Endothelial cell of umbilical vein (primary cell): Measurements from ENCODE around the gene USP2. TPM values are rescaled to one million over a fixed set of nuclear protein-coding genes. Genes with fewer than 3 reads are reported as not detected.

Experiments
- BruUV-seq: library from RNA; stranded (reverse); fragments of 400-500 nt; replicated peaks from 2 replicates; lab custom pipeline; 2021; lab: Mats Ljungman, UMichigan
- CTCF ChIA-PET: fragments of 300-600, 350-600 bp; sonication (Branson Sonifier 250); formaldehyde crosslinking; loops from one replicate; lab custom pipeline; 2021; ENCODE audit warnings: antibody characterized with exemption, inconsistent platforms; lab: Charles Lee
- POLR2A ChIA-PET: fragments of 300-600, 350-600 bp; sonication (Branson Sonifier 250); formaldehyde crosslinking; loops from one replicate; lab custom pipeline; 2021; ENCODE audit warnings: antibody characterized with exemption, inconsistent platforms; lab: Charles Lee
- DNase-seq: peaks from one replicate; pipeline ENCODE4 v3.0.0-alpha.2; 2011; ENCODE audit warnings: low read depth, low spot score
- FAIRE-seq: peaks from 2 replicates; lab custom pipeline; 2011; peaks lifted over from hg19 to GRCh38; lab: Jason Lieb, UNC
- H2AFZ ChIP-seq: 2 replicates; pipeline ENCODE4 v1.6.0; 2012; ENCODE audit warnings: low read depth, low read length, control low read depth, inconsistent platforms
- H3K27ac ChIP-seq: 2 replicates; pipeline ENCODE4 v1.5.1; 2011; ENCODE audit warnings: low read depth, mild to moderate bottlenecking, control low read depth, low read length, moderate library complexity; ENCODE audit not compliant: insufficient read depth
- H3K27me3 ChIP-seq, 2 experiments: 2 replicates each; pipeline versions ENCODE4 v1.6.0 to v1.6.1; 2011; ENCODE audit warnings: low read length in 2 of 2, mixed read lengths in 1 of 2; ENCODE audit not compliant: control insufficient read depth in 2 of 2, insufficient read depth in 2 of 2
- H3K36me3 ChIP-seq, 2 experiments: 2 replicates in 1 of 2; 3 replicates in 1 of 2; pipeline ENCODE4 v1.5.1; 2011; ENCODE audit warnings: low read length in 2 of 2, mild to moderate bottlenecking in 1 of 2, moderate library complexity in 1 of 2; ENCODE audit not compliant: control insufficient read depth in 2 of 2, insufficient read depth in 2 of 2; ENCODE audit errors: extremely low read depth in 1 of 2
- H3K4me1 ChIP-seq: 3 replicates; pipeline ENCODE4 v1.5.1; 2011; ENCODE audit warnings: mild to moderate bottlenecking, low read length; ENCODE audit not compliant: control insufficient read depth, insufficient read depth; ENCODE audit errors: extremely low read depth
- H3K4me2 ChIP-seq: 2 replicates; pipeline ENCODE4 v1.6.1; 2011; ENCODE audit warnings: low read length, control low read depth, mixed read lengths; ENCODE audit not compliant: insufficient read depth
- H3K4me3 ChIP-seq, 3 experiments: fragments of 200-600 bp in 1 of 3; sonication (generic), shearing (Covaris generic) in 1 of 3; replicated peaks in 1 of 3; 2 replicates each; pipeline ENCODE4 v1.5.1; 2011 to 2016; ENCODE audit warnings: control low read depth in 3 of 3, low read length in 3 of 3, mild to moderate bottlenecking in 2 of 3, inconsistent platforms in 1 of 3, low read depth in 1 of 3, moderate library complexity in 1 of 3; ENCODE audit not compliant: insufficient read depth in 1 of 3
- H3K79me2 ChIP-seq: 2 replicates; pipeline ENCODE4 v1.6.0; 2012; ENCODE audit warnings: low read length, inconsistent platforms; ENCODE audit not compliant: control insufficient read depth, insufficient read depth
- H3K9ac ChIP-seq: replicated peaks from 2 replicates; pipeline ENCODE3; 2011; ENCODE audit warnings: low read length, control low read depth; ENCODE audit not compliant: insufficient read depth; ENCODE audit errors: extremely low read depth
- H3K9me1 ChIP-seq: replicated peaks from 3 replicates; pipeline ENCODE4 v1.6.0; 2011; ENCODE audit warnings: mild to moderate bottlenecking, low read length; ENCODE audit not compliant: control insufficient read depth, insufficient read depth; ENCODE audit errors: extremely low read depth
- H3K9me3 ChIP-seq: replicated peaks from 2 replicates; pipeline ENCODE4 v1.5.1; 2012; ENCODE audit warnings: low read length, inconsistent platforms; ENCODE audit not compliant: control insufficient read depth, insufficient read depth
- H4K20me1 ChIP-seq: replicated peaks from 2 replicates; pipeline ENCODE3; 2011; ENCODE audit warnings: mild to moderate bottlenecking, low read length; ENCODE audit not compliant: control insufficient read depth, insufficient read depth; ENCODE audit errors: extremely low read depth
- MYC ChIP-seq: IDR thresholded peaks from one replicate; pipeline ENCODE4 v1.6.1; 2011; ENCODE audit warnings: mild to moderate bottlenecking, low read depth, low read length
- POLR2A ChIP-seq: IDR thresholded peaks from 2 replicates; pipeline ENCODE4 v1.6.1; 2012; ENCODE audit warnings: low read depth, mild to moderate bottlenecking, control low read depth, low read length
- POLR2AphosphoS5 ChIP-seq: IDR thresholded peaks from 2 replicates; pipeline ENCODE4 v1.6.1; 2012; ENCODE audit warnings: low read depth, mild to moderate bottlenecking, control low read depth, low read length, moderate library complexity; ENCODE audit not compliant: insufficient read depth
- dilution Hi-C: fragments of 300-500 bp; cut with MboI; formaldehyde crosslinking; loops from one replicate; pipeline ENCODE4 v1.15.0; 2019; ENCODE audit warnings: low sequenced_read_pairs; ENCODE audit not compliant: extremely low pct_ligation_motif_present
- intact Hi-C: fragments of 100-400 bp; cut with micrococcal nuclease; formaldehyde crosslinking; loops from one replicate; pipeline ENCODE4 v1.10.0; 2022
- polyA plus RNA-seq, 4 experiments: library from polyadenylated mRNA; depleted of rRNA in 3 of 4; stranded (reverse) in 3 of 4; unstranded in 1 of 4; fragments of >200 nt; gene quantifications; 2 replicates each; pipeline versions ENCODE4 v1.2.1 to v1.2.3, GENCODE V29; 2011 to 2012; ENCODE audit warnings: missing spikeins in 1 of 4
- total RNA-seq: library from RNA; stranded (reverse); gene quantifications from 2 replicates; pipeline ENCODE4 v1.2.3, GENCODE V29; 2021
- TF ChIP-seq, protein P1 (sequence below): IDR thresholded peaks from 2 replicates; pipeline ENCODE4 v1.6.1; 2011; ENCODE audit not compliant: insufficient read depth, insufficient read length

USP2 gene
- total and polyA plus RNA-seq, 2 donors (not counting 3 experiments of a cell fraction or from before 2014, with no cell fraction given) = 0.21 to 1.2 TPM

GRCh38 chr11:119340335-119341221 lies 40.9 kb downstream of the USP2 start, which contains the start of gene C1QTNF5:
Gene C1QTNF5 (minus strand): TSS chr11:119340883. CDS start chr11:119340397, 486 bp downstream.
- Histone ChIP-seq H3K27me3 (no peaks in the 10 kb centered on the region), H3K4me1 (peaks cover 31% of the 10 kb centered on the region), H2AFZ (peak within 1 kb of the TSS; percentile 14), H3K27ac (peak within 1 kb of the TSS; percentile 67), H3K9me3 (no peaks in the 10 kb centered on the region), H3K4me3 (peak within 1 kb of the TSS; percentile 41 to 90 (median 65)), H3K9me1 (no peaks in the 10 kb centered on the region), H3K9ac (peak within 1 kb of the TSS; percentile 75), H3K79me2 (peaks cover 13% of the 10 kb centered on the region), H3K36me3 (peaks cover 0 to 2% of the 10 kb centered on the region in 2 experiments), H3K4me2 (peak within 1 kb of the TSS; percentile 64), H4K20me1 (no peaks in the 10 kb centered on the region)
- ChIA-PET CTCF (interaction anchor here (0.6 to 6.3 kb wide), 27 partner anchors 8 to 768 kb away, joined by 3 to 301 read pairs (median 6); partner anchors contain the start of genes ABCG4, CBL, CENATAC and DPAGT1), POLR2A (interaction anchor here (0.6 to 1.6 kb wide), 6 partner anchors 15 to 293 kb away, joined by 3 to 12 read pairs (median 6); no protein-coding TSS in a partner anchor)
- no peak for TF ChIP-seq MYC
- peak; percentile 34 for TF ChIP-seq POLR2AphosphoS5
- TF ChIP-seq POLR2A = no peak
- TF ChIP-seq, protein P1, sequence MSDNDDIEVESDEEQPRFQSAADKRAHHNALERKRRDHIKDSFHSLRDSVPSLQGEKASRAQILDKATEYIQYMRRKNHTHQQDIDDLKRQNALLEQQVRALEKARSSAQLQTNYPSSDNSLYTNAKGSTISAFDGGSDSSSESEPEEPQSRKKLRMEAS = no peak
- no TSS peak for BruUV-seq
- DNase-seq (peak; percentile 95), FAIRE-seq (peak; percentile 98)
- dilution Hi-C loops (no loop called here), intact Hi-C loops (loop anchor here (1.0 kb wide), 3 partner anchors 16 to 134 kb away; no protein-coding TSS in a partner anchor)
